KG1 (cell line): ENCODE data around the gene CCL16.
A peak's percentile ranks its signal among the peaks of the same experiment; 100 is the strongest.
"Not testable (repeated sequence)": the region's sequence is repeated elsewhere in the genome, so short reads cannot be mapped to it uniquely, and the experiment has no call there.

ENCODE experiments used
- DNase-seq: peaks from one replicate; lab custom pipeline; 2025; lab: John Stamatoyannopoulos, UW

The CCL16 gene

GRCh38 chr17:35981246-35981645 lies at the start of gene CCL16:
Gene CCL16, minus strand, starts transcription at chr17:35981497. Its CDS starts 77 bp downstream, at chr17:35981420.
- DNase-seq, result no peak

- DNase-seq, result no peak
Observed at GRCh38 chr17:36030956-36031355, 49.7 kb upstream of the CCL16 start.

- no peak for DNase-seq
Observed at GRCh38 chr17:36027761-36028160, 46.5 kb upstream of the CCL16 start.

- no peak for DNase-seq
Observed at GRCh38 chr17:36024106-36024869, 43.0 kb upstream of the CCL16 start.

- no peak for DNase-seq
Observed at GRCh38 chr17:36019423-36019822, 38.1 kb upstream of the CCL16 start.

- peak; percentile 11 for DNase-seq
Observed at GRCh38 chr17:36017799-36018198, 36.5 kb upstream of the CCL16 start, which contains the start of gene CCL23. Gene CCL23, minus strand, starts transcription at chr17:36017972. Its CDS starts 75 bp downstream, at chr17:36017897.

GRCh38 chr17:36016555-36016954 lies 35.3 kb upstream of the CCL16 start:
- DNase-seq, result no peak

- not testable (repeated sequence) for DNase-seq
Observed at GRCh38 chr17:36015895-36016294, 34.6 kb upstream of the CCL16 start.

- no peak for DNase-seq
Observed at GRCh38 chr17:36014946-36015345, 33.6 kb upstream of the CCL16 start.

GRCh38 chr17:36011201-36011600 lies 29.9 kb upstream of the CCL16 start:
- no peak for DNase-seq

GRCh38 chr17:36008998-36009665 lies 27.8 kb upstream of the CCL16 start:
- DNase-seq, result no peak

GRCh38 chr17:36004594-36005108 lies 23.4 kb upstream of the CCL16 start:
- DNase-seq, result no peak

- DNase-seq, result no peak
Observed at GRCh38 chr17:36002631-36003030, 21.3 kb upstream of the CCL16 start.

- no peak for DNase-seq
Observed at GRCh38 chr17:36001862-36002603, 20.7 kb upstream of the CCL16 start.

- DNase-seq, result no peak
Observed at GRCh38 chr17:36001110-36001771, 19.9 kb upstream of the CCL16 start, which contains the start of gene CCL15. Gene CCL15, minus strand, starts transcription at chr17:36001553. Its CDS starts 61 bp downstream, at chr17:36001492.

- no peak for DNase-seq
Observed at GRCh38 chr17:36000732-36001109, 19.4 kb upstream of the CCL16 start.

- DNase-seq, result no peak
Observed at GRCh38 chr17:35998756-35999155, 17.5 kb upstream of the CCL16 start.

GRCh38 chr17:35998018-35998545 lies 16.8 kb upstream of the CCL16 start:
- no peak for DNase-seq

GRCh38 chr17:35995346-35995745 lies 14.0 kb upstream of the CCL16 start:
- not testable (repeated sequence) for DNase-seq

GRCh38 chr17:35991075-35991474 lies 9.8 kb upstream of the CCL16 start:
- DNase-seq, result no peak

GRCh38 chr17:35988164-35988563 lies 6.9 kb upstream of the CCL16 start:
- DNase-seq, result no peak

GRCh38 chr17:35986643-35987042 lies 5.3 kb upstream of the CCL16 start, which contains the start of gene CCL14:
Gene CCL14, minus strand, starts transcription at chr17:35986729. Its CDS starts 80 bp downstream, at chr17:35986649.
- no peak for DNase-seq
